NB4 (cell line): ENCODE results near the gene DHX16.
A peak's percentile ranks its signal among the peaks of the same experiment; 100 is the strongest.

ENCODE experiments used
- CTCF ChIP-seq: IDR thresholded peaks from one replicate; pipeline ENCODE4 v1.5.1; 2012; ENCODE audit warnings: low read depth, low read length
- MAX ChIP-seq: IDR thresholded peaks from 2 replicates; pipeline ENCODE4 v1.6.1; 2011; ENCODE audit warnings: low read depth, low read length
- MYC ChIP-seq: IDR thresholded peaks from 2 replicates; pipeline ENCODE4 v1.6.1; 2011; ENCODE audit warnings: low read depth, low read length
- POLR2A ChIP-seq: IDR thresholded peaks from 2 replicates; pipeline ENCODE4 v1.6.1; 2011; ENCODE audit warnings: mild to moderate bottlenecking; ENCODE audit not compliant: insufficient read length; ENCODE audit errors: extremely low read depth

- TF ChIP-seq CTCF, result no peak
- peak; percentile 70 for TF ChIP-seq POLR2A
- TF ChIP-seq MAX, result peak; percentile 38; the same call in 1 of the 2 replicates
- peak; percentile 34 for TF ChIP-seq MYC
Measured at GRCh38 chr6:30647242-30648116, 25.3 kb downstream of the DHX16 start.
